Fibroblast of the aortic adventitia (primary cell): ENCODE measurements around the gene SLC6A7. TPM values are rescaled to one million over a fixed set of nuclear protein-coding genes. Genes with fewer than 3 reads are reported as not detected.

Experiments used
- DNase-seq: peaks from one replicate; pipeline ENCODE4 v3.0.0-alpha.2; 2010; ENCODE audit warnings: low read depth
- H3K4me3 ChIP-seq: 2 replicates; pipeline ENCODE4 v1.5.1; 2011; ENCODE audit warnings: low read depth, mild to moderate bottlenecking, control low read depth, low read length, moderate library complexity
- total RNA-seq: library from RNA; depleted of rRNA; stranded (reverse); fragments of >200 nt; gene quantifications from 2 replicates; pipeline ENCODE4 v1.2.3, GENCODE V29; 2012; ENCODE audit warnings: low replicate concordance
- TF ChIP-seq, protein P1 (sequence below): IDR thresholded peaks from 2 replicates; pipeline ENCODE4 v1.5.1; 2011; ENCODE audit warnings: mild to moderate bottlenecking, low read length, control low read depth, inconsistent platforms; ENCODE audit not compliant: insufficient read depth

Gene SLC6A7
- total RNA-seq, 1 donor = not detected

DNA sequence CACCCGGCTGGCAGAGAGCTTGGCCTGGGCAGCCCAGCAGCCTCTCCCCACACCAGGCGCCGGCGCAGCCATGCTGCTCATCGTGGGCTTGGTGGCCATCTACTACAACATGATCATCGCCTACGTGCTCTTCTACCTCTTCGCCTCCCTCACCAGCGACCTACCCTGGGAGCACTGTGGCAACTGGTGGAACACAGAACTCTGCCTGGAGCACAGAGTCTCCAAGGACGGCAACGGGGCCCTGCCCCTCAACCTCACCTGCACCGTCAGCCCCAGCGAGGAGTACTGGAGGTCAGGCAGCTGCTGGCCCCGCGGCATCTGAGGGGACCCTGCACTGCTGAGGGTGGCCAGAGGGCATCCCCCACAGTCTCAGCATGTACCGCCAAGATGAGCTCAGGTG, 7.1 kb downstream of the SLC6A7 start:
- DNase-seq = no peak
- H3K4me3 ChIP-seq = no peak overlapping the region
- TF ChIP-seq, protein P1, sequence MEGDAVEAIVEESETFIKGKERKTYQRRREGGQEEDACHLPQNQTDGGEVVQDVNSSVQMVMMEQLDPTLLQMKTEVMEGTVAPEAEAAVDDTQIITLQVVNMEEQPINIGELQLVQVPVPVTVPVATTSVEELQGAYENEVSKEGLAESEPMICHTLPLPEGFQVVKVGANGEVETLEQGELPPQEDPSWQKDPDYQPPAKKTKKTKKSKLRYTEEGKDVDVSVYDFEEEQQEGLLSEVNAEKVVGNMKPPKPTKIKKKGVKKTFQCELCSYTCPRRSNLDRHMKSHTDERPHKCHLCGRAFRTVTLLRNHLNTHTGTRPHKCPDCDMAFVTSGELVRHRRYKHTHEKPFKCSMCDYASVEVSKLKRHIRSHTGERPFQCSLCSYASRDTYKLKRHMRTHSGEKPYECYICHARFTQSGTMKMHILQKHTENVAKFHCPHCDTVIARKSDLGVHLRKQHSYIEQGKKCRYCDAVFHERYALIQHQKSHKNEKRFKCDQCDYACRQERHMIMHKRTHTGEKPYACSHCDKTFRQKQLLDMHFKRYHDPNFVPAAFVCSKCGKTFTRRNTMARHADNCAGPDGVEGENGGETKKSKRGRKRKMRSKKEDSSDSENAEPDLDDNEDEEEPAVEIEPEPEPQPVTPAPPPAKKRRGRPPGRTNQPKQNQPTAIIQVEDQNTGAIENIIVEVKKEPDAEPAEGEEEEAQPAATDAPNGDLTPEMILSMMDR = no peak

DNA sequence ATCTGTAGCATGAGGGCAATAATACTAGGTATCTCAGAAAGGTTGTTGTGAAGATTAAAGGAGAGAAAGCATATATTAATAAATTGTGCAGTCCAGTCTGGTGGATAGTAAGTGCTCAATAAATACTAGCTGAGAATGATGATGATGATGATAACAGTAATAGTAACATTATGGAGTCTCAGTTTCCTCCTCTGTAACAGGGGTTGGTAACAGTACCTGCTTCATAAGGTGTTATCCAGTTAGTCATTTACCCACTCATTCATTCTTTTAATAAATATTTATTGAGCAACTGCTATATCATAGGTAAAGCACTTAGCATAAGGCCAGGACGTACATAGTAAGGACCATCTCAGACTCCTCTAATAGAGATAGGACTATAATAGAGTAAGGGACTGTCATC, 7.6 kb downstream of the SLC6A7 start:
- no peak overlapping the region for H3K4me3 ChIP-seq
- no peak for DNase-seq
- TF ChIP-seq, protein P1 = no peak

DNA sequence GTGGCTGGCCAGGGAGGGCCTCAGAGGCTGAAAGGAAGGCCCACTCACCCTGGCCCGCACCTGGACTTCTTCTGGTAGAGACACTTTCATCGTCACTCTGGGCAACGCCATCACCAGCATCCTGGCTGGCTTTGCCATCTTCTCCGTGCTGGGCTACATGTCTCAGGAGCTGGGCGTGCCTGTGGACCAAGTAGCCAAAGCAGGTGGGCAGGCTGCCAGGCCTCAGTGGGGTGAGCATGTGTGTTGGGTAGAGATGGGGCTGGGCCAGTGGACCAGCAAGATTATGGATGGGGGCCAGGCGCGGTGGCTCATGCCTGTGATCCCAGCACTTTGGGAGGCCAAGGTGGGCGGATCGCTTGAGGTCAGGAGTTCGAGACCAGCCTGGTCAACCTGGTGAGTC, 12.6 kb downstream of the SLC6A7 start:
- H3K4me3 ChIP-seq = no peak overlapping the region
- TF ChIP-seq, protein P1 = no peak
- DNase-seq = no peak

DNA sequence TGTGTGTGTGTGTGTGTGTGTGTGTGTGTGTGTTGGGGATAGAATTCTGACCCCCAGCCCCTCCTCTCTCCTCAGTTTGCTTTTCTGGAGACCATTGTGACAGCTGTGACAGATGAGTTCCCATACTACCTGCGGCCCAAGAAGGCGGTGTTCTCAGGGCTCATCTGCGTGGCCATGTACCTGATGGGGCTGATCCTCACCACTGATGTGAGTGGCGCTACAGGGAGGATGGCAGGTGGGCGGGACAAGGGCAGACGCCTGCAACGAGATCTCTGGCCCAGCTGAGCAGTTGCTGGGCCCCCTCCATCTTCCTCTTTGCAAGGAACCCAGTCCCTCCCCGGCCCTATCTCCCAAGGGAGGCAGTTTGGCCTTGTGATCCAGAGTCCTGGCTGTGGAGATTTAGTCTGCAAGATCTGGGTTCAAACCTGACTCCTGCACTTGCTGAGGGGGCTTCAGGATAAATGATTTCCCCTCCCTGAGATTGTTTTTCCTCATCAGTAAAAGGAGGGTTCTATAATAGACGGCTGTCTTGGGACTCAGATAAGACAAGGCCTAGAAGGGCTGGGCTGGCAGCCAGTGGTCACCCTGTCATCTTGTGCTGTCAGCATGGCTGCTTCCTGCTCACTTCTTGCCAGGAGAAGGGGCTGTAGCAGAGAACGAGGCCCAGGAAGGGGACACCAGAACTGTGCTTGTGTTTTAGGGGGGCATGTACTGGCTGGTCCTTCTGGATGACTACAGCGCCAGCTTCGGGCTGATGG, 14.1 kb downstream of the SLC6A7 start:
- no peak overlapping the region for H3K4me3 ChIP-seq
- TF ChIP-seq, protein P1 = no peak
- DNase-seq = no peak

DNA sequence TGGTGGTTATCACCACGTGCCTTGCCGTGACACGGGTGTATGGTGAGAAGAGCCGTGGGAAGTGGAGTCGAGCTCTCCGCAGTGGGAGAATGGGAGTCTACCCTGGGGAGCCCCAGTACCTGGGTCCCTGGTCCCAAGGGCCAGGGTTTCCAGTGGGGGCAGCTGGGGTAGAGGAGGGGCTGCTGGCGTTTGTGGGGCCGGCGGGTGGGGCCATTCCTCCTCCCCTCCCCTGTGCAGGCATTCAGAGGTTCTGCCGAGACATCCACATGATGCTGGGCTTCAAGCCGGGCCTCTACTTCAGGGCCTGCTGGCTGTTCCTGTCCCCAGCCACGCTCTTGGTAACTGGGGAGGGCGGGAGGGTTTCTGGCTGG, 14.7 kb downstream of the SLC6A7 start:
- no peak for DNase-seq
- H3K4me3 ChIP-seq = no peak overlapping the region
- TF ChIP-seq, protein P1 = no peak

DNA sequence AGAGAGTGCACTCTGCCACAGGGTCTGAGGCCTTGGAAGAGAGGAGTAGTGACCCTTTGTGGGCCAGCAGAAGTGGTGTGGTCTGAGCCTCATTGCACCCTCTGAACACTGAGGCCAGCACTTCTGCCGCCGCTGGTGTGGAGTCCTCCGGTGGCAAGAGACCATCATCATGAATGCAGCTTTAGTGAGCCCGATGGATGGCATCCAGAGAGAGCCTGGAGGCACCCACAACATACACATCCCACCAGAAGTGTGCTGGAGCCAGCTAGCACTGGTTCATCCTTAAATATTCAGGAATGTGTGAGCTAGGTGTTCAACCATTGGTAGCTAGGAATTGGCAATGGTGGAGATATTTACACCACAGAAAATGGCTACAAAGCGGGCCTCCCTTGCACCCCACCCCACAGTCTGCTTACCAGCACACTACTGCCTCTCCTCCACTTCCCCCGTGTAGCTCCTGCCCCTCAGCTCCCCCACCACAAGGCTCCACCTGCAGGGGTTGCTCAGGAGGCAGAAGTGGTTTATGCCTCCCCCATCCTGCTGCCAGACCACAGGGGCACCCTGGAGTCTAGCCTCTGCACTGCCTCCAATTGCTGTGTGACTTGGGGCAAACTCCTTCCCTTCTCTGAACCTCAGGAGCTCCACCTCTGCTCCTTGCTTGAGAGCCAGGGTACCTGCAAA, 16.4 kb downstream of the SLC6A7 start:
- H3K4me3 ChIP-seq = no peak overlapping the region
- TF ChIP-seq, protein P1 = no peak
- no peak for DNase-seq
